H1 (cell line): Measurements from ENCODE around the gene BIN1. TPM values are rescaled to one million over a fixed set of nuclear protein-coding genes. Genes with fewer than 3 reads are reported as not detected.

Experiments
- CEBPB ChIP-seq: IDR thresholded peaks from 2 replicates; pipeline ENCODE4 v1.6.1; 2012; ENCODE audit warnings: low read depth, low read length
- polyA plus RNA-seq, 7 experiments: library from polyadenylated mRNA; depleted of rRNA in 3 of 7; stranded (reverse) in 5 of 7; unstranded in 2 of 7; fragments of >200 nt in 5 of 7; fragments of 200-250 nt in 2 of 7; gene quantifications; 1 replicate in 5 of 7; 2 replicates in 1 of 7; 4 replicates in 1 of 7; pipeline versions ENCODE4 v1.2.1 to v1.2.3, GENCODE V29; 2011 to 2013; ENCODE audit warnings: missing spikeins in 2 of 7, mixed read lengths in 2 of 7
- total RNA-seq: library from RNA; stranded (reverse); fragmentation: NEBNext Ultra II Directional; extraction: Animal tissue kit (Norgen Biotek cat#: 25700); gene quantifications from 2 replicates; pipeline ENCODE4 v1.2.1, GENCODE V29; 2021

Gene BIN1
- total and polyA plus RNA-seq, 2 of the 8 experiments (the other 6 are each of a cell fraction or from before 2014, with no cell fraction given) = 23.6 to 35.6 TPM

DNA sequence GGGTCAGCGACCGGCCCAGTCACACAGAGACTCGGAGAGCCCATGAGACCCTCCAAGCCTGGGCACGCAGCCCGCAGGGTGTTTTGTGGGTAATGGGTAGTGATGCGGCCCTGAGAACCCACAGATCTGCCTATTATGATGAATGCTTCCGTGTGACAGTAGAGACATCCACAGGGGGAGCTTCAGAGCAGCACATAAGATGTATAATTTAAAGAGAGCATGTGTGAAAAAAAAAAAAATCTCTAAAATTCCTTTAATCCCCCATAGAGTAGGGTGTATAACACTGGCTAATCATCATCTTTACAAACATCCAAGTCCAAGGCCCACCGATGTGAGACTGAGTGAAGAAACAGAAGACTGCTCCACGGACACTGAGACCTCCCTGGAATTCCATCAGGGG is 34.6 kb downstream of the BIN1 start (continued):
- TF ChIP-seq CEBPB = no peak
- TF ChIP-seq, all 59 proteins: peak for 0
